ENCODE results near the gene FAM171A1. TPM values are rescaled to one million over a fixed set of nuclear protein-coding genes. Genes with fewer than 3 reads are reported as not detected.

The FAM171A1 gene
- total RNA-seq, 1 experiment from 2014 or later, result 19.2 TPM

DNA sequence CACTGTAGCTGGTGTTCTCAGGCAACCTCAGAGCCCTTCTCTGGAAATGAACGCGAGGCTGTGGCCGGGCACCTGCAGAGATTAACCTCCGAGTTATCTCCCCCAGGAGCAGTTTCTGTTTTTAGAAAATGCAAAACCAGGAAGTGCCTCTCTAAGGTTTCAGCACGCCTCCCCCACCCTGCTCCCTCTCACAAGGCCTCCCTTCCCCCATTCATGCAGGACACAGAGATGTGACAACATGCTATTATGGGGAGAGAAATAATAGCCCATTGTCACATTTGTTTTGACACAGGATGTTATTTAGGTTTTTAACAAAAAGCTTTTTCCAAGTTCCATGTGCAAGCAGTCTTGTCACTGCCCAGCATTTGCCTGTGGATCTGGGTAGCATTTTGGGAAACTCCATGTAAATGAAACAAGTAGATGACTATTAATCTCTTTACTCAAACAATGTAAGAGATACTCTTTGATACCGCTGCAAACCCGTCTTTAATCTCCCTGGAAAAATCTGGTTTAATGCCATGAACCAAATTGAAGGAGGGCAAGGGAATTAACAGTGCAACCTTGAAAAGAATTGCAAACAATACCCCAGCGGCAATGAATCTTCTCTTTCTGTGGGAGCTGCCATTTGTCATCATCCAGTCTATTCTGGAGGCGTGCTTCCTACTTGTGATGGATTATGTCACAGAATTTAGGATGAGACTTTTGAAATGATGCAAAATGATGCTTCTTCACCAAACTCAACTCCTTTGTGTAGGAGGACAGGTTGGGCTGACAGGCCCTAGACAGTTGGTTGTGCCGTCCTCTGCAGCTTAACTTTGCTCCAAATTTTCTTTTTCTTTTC is 116.1 kb downstream of the FAM171A1 start:
- intact Hi-C loops (cut with micrococcal nuclease; ENCODE audit: unreplicated experiment), result no loop called here
- Histone ChIP-seq H3K9me3 (ENCODE audit: control insufficient read depth, insufficient read depth, low read depth, low read length) (no peaks in the 10 kb centered on the region), H3K27ac (ENCODE audit: low read length) (no peak overlapping the region), H3K27me3 (ENCODE audit: control insufficient read depth, insufficient read depth, low read length) (no peaks in the 10 kb centered on the region), H3K4me3 (ENCODE audit: low read depth in 2 of 2, low read length in 2 of 2) (no peak overlapping the region), H3K36me3 (ENCODE audit: control insufficient read depth, insufficient read depth, low read length) (no peaks in the 10 kb centered on the region; the same call in 1 of the 2 replicates), H3K4me1 (ENCODE audit: control insufficient read depth, insufficient read depth, low read length) (no peaks in the 10 kb centered on the region)
- no peak for ATAC-seq
- DNase-seq (ENCODE audit: low read depth, low spot score), result no peak
- TF ChIP-seq, protein P1, sequence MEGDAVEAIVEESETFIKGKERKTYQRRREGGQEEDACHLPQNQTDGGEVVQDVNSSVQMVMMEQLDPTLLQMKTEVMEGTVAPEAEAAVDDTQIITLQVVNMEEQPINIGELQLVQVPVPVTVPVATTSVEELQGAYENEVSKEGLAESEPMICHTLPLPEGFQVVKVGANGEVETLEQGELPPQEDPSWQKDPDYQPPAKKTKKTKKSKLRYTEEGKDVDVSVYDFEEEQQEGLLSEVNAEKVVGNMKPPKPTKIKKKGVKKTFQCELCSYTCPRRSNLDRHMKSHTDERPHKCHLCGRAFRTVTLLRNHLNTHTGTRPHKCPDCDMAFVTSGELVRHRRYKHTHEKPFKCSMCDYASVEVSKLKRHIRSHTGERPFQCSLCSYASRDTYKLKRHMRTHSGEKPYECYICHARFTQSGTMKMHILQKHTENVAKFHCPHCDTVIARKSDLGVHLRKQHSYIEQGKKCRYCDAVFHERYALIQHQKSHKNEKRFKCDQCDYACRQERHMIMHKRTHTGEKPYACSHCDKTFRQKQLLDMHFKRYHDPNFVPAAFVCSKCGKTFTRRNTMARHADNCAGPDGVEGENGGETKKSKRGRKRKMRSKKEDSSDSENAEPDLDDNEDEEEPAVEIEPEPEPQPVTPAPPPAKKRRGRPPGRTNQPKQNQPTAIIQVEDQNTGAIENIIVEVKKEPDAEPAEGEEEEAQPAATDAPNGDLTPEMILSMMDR (IDR thresholded peaks at IDR 0.05), result no peak
- TF ChIP-seq POLR2AphosphoS5 (IDR thresholded peaks at IDR 0.05; ENCODE audit: low read depth, low read length) (no peak), SIN3A (IDR thresholded peaks at IDR 0.05; ENCODE audit: borderline replicate concordance, insufficient read depth, low read depth, low read length) (no peak), TCF7L2 (IDR thresholded peaks at IDR 0.05; ENCODE audit: low read depth, low read length) (no peak)
- TF ChIP-seq, protein P2, sequence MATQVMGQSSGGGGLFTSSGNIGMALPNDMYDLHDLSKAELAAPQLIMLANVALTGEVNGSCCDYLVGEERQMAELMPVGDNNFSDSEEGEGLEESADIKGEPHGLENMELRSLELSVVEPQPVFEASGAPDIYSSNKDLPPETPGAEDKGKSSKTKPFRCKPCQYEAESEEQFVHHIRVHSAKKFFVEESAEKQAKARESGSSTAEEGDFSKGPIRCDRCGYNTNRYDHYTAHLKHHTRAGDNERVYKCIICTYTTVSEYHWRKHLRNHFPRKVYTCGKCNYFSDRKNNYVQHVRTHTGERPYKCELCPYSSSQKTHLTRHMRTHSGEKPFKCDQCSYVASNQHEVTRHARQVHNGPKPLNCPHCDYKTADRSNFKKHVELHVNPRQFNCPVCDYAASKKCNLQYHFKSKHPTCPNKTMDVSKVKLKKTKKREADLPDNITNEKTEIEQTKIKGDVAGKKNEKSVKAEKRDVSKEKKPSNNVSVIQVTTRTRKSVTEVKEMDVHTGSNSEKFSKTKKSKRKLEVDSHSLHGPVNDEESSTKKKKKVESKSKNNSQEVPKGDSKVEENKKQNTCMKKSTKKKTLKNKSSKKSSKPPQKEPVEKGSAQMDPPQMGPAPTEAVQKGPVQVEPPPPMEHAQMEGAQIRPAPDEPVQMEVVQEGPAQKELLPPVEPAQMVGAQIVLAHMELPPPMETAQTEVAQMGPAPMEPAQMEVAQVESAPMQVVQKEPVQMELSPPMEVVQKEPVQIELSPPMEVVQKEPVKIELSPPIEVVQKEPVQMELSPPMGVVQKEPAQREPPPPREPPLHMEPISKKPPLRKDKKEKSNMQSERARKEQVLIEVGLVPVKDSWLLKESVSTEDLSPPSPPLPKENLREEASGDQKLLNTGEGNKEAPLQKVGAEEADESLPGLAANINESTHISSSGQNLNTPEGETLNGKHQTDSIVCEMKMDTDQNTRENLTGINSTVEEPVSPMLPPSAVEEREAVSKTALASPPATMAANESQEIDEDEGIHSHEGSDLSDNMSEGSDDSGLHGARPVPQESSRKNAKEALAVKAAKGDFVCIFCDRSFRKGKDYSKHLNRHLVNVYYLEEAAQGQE (IDR thresholded peaks at IDR 0.05; ENCODE audit: insufficient read depth in 1 of 2, low read depth in 2 of 2, low read length in 1 of 2), result no peak
- no TSS peak for BruUV-seq (replicated peaks)
- in situ Hi-C loops (cut with HindIII; ENCODE audit: low pct_unique_long_range_greater_than_20kb, low sequenced_read_pairs), result no loop called here
- POLR2A ChIA-PET, result no interaction called here
- CTCF ChIA-PET, result no interaction called here

DNA sequence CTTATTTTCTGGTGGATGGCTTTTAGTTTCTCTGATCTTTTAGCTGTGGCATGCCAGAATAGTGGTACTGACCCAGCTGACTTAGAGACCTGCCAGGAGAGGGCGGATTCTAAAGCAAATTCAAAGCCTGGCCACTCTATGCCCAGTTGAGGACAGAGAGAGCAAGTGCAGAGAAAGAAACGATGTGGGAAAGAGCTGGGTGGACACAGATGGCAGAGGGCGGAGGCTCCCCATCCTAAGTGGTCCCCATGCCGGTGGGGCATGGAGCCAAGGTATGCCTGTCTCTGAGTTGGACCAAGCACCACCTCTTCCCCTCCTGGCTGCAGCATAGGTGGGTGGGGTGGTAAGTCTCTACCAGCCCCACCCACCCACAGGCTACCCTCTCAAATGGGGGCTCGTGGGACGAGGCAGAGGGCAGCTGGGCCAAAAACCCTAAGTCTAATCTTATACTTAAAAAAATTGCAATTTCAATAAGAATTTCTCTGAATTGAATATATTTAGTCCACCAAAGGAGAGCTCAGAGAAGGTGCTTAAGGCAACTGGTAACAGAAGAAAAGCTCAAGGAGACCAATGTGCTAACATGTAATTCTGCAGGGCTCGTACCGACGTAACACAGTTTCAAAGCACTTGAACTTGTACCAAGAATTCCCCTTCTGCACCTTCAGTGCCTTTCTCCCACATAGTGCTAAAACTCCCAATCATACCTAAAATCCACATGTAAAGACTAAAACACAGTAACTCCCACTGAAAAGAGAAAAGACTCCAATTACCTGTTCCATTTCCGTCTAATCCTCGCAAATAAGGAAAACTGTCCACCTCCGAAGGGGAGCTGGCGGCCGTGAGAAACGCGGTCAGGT is 116.9 kb downstream of the FAM171A1 start:
- H3K4me1 ChIP-seq (ENCODE audit: control insufficient read depth, insufficient read depth, low read length), result no peaks in the 10 kb centered on the region
- no peak overlapping the region for H3K4me3 ChIP-seq (ENCODE audit: low read depth in 2 of 2, low read length in 2 of 2)
- H3K36me3 ChIP-seq (ENCODE audit: control insufficient read depth, insufficient read depth, low read length), result no peaks in the 10 kb centered on the region; the same call in 1 of the 2 replicates
- intact Hi-C loops (cut with micrococcal nuclease; ENCODE audit: unreplicated experiment) (no loop called here), in situ Hi-C loops (cut with HindIII; ENCODE audit: low pct_unique_long_range_greater_than_20kb, low sequenced_read_pairs) (no loop called here)
- TF ChIP-seq, protein P2 (IDR thresholded peaks at IDR 0.05; ENCODE audit: insufficient read depth in 1 of 2, low read depth in 2 of 2, low read length in 1 of 2), result no peak
- TF ChIP-seq POLR2AphosphoS5 (IDR thresholded peaks at IDR 0.05; ENCODE audit: low read depth, low read length) (no peak), SIN3A (IDR thresholded peaks at IDR 0.05; ENCODE audit: borderline replicate concordance, insufficient read depth, low read depth, low read length) (no peak), TCF7L2 (IDR thresholded peaks at IDR 0.05; ENCODE audit: low read depth, low read length) (no peak)
- TF ChIP-seq, protein P1 (IDR thresholded peaks at IDR 0.05), result no peak
- no peak for ATAC-seq
- no TSS peak for BruUV-seq (replicated peaks)
- H3K9me3 ChIP-seq (ENCODE audit: control insufficient read depth, insufficient read depth, low read depth, low read length), result no peaks in the 10 kb centered on the region
- no peaks in the 10 kb centered on the region for H3K27me3 ChIP-seq (ENCODE audit: control insufficient read depth, insufficient read depth, low read length)
- CTCF ChIA-PET, result no interaction called here
- no peak overlapping the region for H3K27ac ChIP-seq (ENCODE audit: low read length)
- no peak for DNase-seq (ENCODE audit: low read depth, low spot score)
- POLR2A ChIA-PET, result no interaction called here
